Measurements from ENCODE around the gene PDXK.

Gene PDXK

GRCh38 chr21:43779660-43780059, 60.7 kb downstream of the PDXK start:
- DNase-seq (ENCODE audit: low read depth in 3 of 3, low spot score in 1 of 3): no peak

- DNase-seq (ENCODE audit: low read depth in 3 of 3, low spot score in 1 of 3): no peak
These were observed 62.9 kb downstream of the PDXK start for GRCh38 chr21:43781846-43782245.

GRCh38 chr21:43782431-43783097, 63.6 kb downstream of the PDXK start:
- no peak for DNase-seq (ENCODE audit: low read depth in 3 of 3, low spot score in 1 of 3)

DNA sequence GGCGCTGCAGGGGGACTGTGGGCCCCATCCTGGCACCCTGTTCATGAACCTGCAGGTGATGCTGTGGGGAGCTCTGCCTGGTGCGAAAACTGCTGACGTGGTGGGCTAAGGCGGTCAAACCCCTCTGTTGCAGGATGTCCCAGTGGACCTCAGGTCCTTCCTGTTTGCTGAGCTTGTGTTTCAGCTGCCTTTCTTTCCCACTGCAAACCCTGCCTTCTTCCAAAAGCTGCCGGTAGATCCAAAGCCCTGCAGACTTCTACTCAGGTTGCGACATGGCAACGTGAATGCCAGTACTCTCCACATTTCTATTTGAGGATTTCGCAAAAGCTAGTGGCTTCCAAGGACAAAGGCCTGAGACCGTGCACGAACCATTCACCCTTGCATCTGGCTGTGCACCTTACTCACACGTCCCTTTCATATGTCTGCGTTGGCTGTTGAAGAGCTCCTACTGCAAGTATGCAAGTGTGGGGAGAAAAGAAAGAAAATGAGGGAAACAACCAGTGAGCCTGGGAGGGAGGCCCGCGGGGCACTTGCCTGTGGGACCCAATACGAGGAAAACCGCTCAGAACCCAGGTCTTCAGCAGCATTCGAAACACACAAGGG, 64.3 kb downstream of the PDXK start:
- no peak for DNase-seq (ENCODE audit: low read depth in 3 of 3, low spot score in 1 of 3)

GRCh38 chr21:43785134-43785533, 66.2 kb downstream of the PDXK start:
- no peak for DNase-seq (ENCODE audit: low read depth in 3 of 3, low spot score in 1 of 3)

- DNase-seq (ENCODE audit: low read depth in 3 of 3, low spot score in 1 of 3): no peak
These were observed 67.4 kb downstream of the PDXK start for GRCh38 chr21:43786300-43786806.

GRCh38 chr21:43786807-43787440, 68.0 kb downstream of the PDXK start:
- no peak for DNase-seq (ENCODE audit: low read depth in 3 of 3, low spot score in 1 of 3)

GRCh38 chr21:43789276-43790009, 70.5 kb downstream of the PDXK start, which contains the start of gene RRP1:
TSS of gene RRP1 (plus strand) at chr21:43789577. CDS start at chr21:43789630, 53 bp downstream.
- DNase-seq (ENCODE audit: low read depth in 3 of 3, low spot score in 1 of 3): peak; percentile 81 to 96 (median 96)

DNA sequence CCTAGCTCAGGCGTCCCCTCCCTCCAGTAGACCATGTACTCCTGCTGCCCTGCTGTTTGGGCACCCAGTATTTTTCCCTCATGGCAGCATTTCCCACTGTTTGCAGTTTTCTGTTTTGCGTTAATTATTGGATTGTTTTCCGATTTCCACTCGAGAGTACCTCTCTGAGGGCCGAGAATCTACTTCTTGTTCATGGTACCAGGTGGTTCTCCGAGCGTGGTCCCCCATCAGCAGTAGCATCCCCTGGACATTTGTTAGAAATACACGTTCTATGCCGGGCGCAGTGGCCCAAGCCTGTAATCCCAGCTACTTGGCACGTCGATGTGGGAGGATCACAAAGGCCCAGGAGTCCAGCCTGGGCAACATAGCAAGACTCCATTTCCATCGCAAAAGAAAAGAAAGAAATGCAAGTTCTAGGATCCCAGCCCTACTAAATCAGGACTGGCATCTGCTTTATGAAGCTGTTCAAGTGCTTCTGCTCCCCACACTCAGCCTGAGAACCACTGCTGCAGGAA, 71.1 kb downstream of the PDXK start:
- DNase-seq (ENCODE audit: low read depth in 3 of 3, low spot score in 1 of 3): no peak

DNA sequence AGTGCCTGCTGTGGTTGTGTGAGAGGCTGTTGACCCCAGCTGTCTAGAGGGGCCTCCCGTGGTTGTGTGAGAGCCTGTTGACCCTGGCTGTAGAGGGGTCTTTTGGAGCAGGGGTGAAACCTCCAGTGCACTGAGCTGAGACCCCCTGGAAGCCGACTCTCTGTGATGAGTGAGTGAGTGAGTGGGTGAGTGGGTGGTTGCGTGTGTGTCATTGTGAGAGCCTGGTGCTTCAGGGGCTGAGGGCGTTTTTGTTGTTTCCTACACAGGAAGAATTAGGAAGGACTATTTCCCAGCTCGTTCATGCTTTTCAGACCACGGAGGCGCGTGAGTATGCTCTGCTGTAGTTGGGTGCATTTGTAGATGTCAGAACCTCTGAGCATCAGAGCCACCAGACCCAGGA, 73.5 kb downstream of the PDXK start:
- no peak for DNase-seq (ENCODE audit: low read depth in 3 of 3, low spot score in 1 of 3)

DNA sequence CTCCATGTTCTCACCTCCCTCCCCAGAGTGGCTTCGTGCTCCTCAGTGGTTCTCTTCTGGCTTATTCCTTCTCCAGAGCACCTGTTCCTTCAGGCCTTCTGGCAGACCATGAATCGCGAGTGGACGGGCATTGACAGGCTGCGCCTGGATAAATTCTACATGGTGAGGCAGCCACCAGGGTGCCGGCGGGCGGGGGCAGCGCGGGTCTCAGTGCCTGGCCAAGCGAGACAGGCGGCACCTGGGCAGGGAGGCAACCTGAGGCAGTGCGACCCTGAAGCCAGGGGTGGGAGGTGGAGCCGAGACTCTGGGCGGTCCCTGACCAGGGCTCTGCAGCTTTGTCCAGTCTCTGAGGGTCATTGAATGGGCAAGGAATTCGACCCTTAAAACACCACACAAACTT, 74.3 kb downstream of the PDXK start:
- no peak for DNase-seq (ENCODE audit: low read depth in 3 of 3, low spot score in 1 of 3)

DNA sequence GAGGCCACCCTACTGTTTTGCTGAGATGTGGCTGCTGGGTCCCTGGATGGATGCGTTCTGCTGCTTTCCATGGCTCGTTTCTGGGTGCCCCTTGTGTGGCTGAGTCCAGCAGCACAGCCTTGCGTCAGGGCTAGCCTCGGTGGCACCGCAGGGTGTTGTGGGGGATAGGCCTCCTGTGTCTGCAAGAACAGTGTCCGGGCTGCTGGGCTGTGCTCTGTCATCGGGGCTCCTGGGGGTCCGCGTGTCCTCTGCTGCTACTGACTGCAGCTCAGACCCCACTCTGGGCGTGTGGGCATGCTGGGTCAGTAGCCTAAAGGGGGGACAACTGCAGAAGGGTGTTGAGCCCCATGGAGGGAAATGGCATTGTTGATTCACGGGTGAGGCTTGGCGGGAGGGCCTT, 75.4 kb downstream of the PDXK start:
- no peak for DNase-seq (ENCODE audit: low read depth in 3 of 3, low spot score in 1 of 3)

DNA sequence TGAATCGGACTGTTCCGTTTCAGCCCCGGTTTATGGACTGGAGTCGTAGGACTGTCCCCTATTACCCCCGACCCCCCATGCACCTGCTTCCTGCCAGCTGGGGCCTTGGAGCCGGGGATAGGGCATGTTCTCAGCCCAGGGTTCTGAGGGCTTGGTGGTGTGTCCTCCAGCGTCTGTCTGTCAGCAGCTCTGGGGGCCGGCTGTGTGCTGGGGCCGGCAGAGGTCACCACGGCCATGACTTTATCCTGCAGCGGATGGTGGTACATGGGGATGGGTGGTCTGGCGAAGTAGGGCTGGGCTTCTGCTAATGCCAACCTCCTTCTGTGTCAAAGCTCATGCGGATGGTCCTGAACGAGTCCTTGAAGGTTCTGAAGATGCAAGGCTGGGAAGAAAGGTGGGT, 75.9 kb downstream of the PDXK start:
- no peak for DNase-seq (ENCODE audit: low read depth in 3 of 3, low spot score in 1 of 3)

GRCh38 chr21:43797415-43797814, 78.5 kb downstream of the PDXK start:
- no peak for DNase-seq (ENCODE audit: low read depth in 3 of 3, low spot score in 1 of 3)

GRCh38 chr21:43797925-43798715, 79.2 kb downstream of the PDXK start:
- no peak for DNase-seq (ENCODE audit: low read depth in 3 of 3, low spot score in 1 of 3)

- DNase-seq (ENCODE audit: low read depth in 3 of 3, low spot score in 1 of 3): no peak
These were observed 80.4 kb downstream of the PDXK start for GRCh38 chr21:43799301-43799840.

GRCh38 chr21:43800124-43800523, 81.2 kb downstream of the PDXK start:
- DNase-seq (ENCODE audit: low read depth in 3 of 3, low spot score in 1 of 3): no peak

DNA sequence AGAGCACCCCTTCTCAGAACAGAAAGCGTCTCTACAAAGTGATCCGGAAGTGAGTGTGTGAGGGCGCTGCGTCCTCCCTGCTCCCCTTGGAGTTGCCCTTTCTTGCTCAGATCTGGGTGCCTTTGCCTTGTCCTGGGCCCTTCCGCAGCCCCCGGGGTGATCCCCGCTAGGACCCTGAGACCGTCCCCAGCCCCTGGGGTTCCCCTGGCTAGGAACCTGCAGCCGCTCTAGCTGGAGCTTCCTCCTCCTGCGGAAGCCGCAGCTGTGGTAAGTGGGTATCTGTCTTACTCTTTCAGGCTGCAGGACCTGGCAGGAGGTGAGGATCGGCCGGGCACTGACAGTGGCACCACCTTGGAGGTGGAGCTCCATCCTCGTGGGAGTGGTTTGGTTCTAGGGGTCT, 81.6 kb downstream of the PDXK start:
- no peak for DNase-seq (ENCODE audit: low read depth in 3 of 3, low spot score in 1 of 3)

DNA sequence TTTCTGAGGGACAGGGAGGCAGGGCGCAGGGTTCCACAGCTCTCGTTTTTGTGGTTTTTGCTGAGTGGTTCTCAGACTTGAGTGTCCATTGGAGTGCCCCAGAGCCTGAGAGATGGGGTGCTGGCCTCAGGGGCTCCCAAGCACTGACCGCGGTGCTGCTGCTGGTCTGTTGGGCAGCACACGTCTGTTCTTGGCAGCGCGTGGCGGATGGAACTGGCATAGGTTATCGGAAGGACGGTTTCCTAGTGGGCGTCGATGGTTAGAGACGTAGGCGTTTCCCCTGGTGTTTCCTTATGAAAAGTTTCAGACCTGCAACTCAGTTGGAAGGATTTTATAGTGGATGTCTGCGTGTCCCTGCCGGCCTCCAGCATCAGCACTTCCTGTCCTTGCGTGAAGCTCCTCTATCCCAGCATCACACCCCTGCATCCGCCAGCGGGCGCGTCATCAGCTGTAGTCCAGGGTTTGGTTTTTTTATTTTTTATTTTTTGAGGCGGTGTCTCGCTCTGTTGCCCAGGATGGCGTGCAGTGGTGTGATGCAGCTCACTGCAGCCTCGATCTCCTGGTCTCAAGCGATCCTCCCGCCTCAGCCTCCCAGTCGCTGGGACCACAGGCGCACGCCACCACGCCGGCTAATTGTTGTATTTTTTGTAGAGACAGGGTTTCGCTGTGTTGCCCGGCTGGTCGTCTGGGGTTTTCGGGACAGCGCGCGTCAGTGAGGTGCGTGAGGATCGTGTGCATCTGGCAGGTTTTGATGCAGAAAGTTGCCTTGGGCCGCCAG, 82.3 kb downstream of the PDXK start:
- DNase-seq (ENCODE audit: low read depth in 3 of 3, low spot score in 1 of 3): no peak
